HCT116 (cell line): ENCODE data around the gene PLCD3. TPM values are rescaled to one million over a fixed set of nuclear protein-coding genes. Genes with fewer than 3 reads are reported as not detected.

Experiments used
- ATAC-seq: fragments of 200-7000 bp; cut with Tn5 transposase; 2 replicates; pipeline ENCODE4 v1.9.1; 2020; ENCODE audit warnings: mild to moderate bottlenecking, moderate library complexity
- BruUV-seq: library from RNA; stranded (reverse); fragments of 400-500 nt; replicated peaks from 2 replicates; lab custom pipeline; 2021; lab: Mats Ljungman, UMichigan
- CTCF ChIA-PET: fragments of 300-600 bp; sonication (Branson Sonifier 250); formaldehyde crosslinking; loops from one replicate; lab custom pipeline; 2021; ENCODE audit warnings: antibody characterized with exemption; lab: Charles Lee
- POLR2A ChIA-PET: fragments of 300-600, 350-600 bp; sonication (Branson Sonifier 250); formaldehyde crosslinking; loops from one replicate; lab custom pipeline; 2021; ENCODE audit warnings: antibody characterized with exemption; lab: Charles Lee
- RAD21 ChIA-PET, 2 experiments: fragments of 300-600 bp; sonication (Branson Sonifier 250); formaldehyde crosslinking; loops; one replicate each; lab custom pipeline; 2023; ENCODE audit warnings: low total read pairs in 2 of 2; ENCODE audit not compliant: uncharacterized antibody in 2 of 2, unreplicated experiment in 2 of 2, low non-redundant PET in 1 of 2; lab: Charles Lee
- DNase-seq: peaks from one replicate; pipeline ENCODE4 v3.0.0-alpha.2; 2010; ENCODE audit warnings: low read depth, low spot score
- H2AFZ ChIP-seq: fragments of 200-600 bp; shearing (Covaris generic), sonication (generic); 2 replicates; pipeline ENCODE4 v1.6.1; 2017; ENCODE audit warnings: low read depth, mixed run types, mixed read lengths, antibody characterized with exemption, low read length; ENCODE audit not compliant: poor library complexity, severe bottlenecking
- H3K27ac ChIP-seq: 2 replicates; pipeline ENCODE4 v1.5.1; 2012; ENCODE audit warnings: low read depth, low read length
- H3K27me3 ChIP-seq: fragments of 200-600 bp; sonication (generic); 2 replicates; pipeline ENCODE4 v1.6.1; 2016; ENCODE audit warnings: mixed run types, low read length, mixed read lengths; ENCODE audit not compliant: insufficient read depth
- H3K36me3 ChIP-seq, 2 experiments: fragments of 200-500 bp in 1 of 2; fragments of 200-600 bp in 1 of 2; sonication (Bioruptor generic) in 1 of 2; sonication (generic) in 1 of 2; 2 replicates each; pipeline versions ENCODE4 v1.5.1 to v1.6.1; 2014 to 2016; ENCODE audit warnings: low read length in 2 of 2, inconsistent platforms in 1 of 2, mixed read lengths in 1 of 2, mixed run types in 1 of 2; ENCODE audit not compliant: insufficient read depth in 2 of 2, control insufficient read depth in 1 of 2
- H3K4me1 ChIP-seq, 2 experiments: fragments of 200-600 bp in 1 of 2; sonication (generic) in 1 of 2; 2 replicates each; pipeline versions ENCODE4 v1.5.1 to v1.6.1; 2012 to 2017; ENCODE audit warnings: low read length in 2 of 2, inconsistent platforms in 1 of 2, mild to moderate bottlenecking in 1 of 2, mixed read lengths in 1 of 2, mixed run types in 1 of 2, moderate library complexity in 1 of 2; ENCODE audit not compliant: insufficient read depth in 2 of 2, control insufficient read depth in 1 of 2
- H3K4me2 ChIP-seq: fragments of 200-600 bp; sonication (generic); 2 replicates; pipeline ENCODE4 v1.6.1; 2017; ENCODE audit warnings: mixed run types, low read length, mixed read lengths
- H3K4me3 ChIP-seq, 2 experiments: fragments of 200-600 bp in 1 of 2; sonication (generic) in 1 of 2; replicated peaks in 1 of 2; 2 replicates each; pipeline ENCODE4 v1.5.1; 2011 to 2016; ENCODE audit warnings: low read length in 2 of 2, control low read depth in 1 of 2, low read depth in 1 of 2, mild to moderate bottlenecking in 1 of 2, mixed read lengths in 1 of 2, mixed run types in 1 of 2
- H3K79me2 ChIP-seq: fragments of 200-600 bp; sonication (generic); 2 replicates; pipeline ENCODE4 v1.6.1; 2017; ENCODE audit warnings: mild to moderate bottlenecking, mixed run types, low read length, moderate library complexity, mixed read lengths; ENCODE audit not compliant: insufficient read depth
- H3K9ac ChIP-seq: fragments of 200-600 bp; sonication (generic); 2 replicates; pipeline ENCODE4 v1.6.1; 2016; ENCODE audit warnings: low read length, mixed read lengths
- H3K9me2 ChIP-seq: fragments of 200-600 bp; sonication (generic), shearing (Covaris generic); 2 replicates; pipeline ENCODE4 v1.6.1; 2017; ENCODE audit warnings: mixed run types, mild to moderate bottlenecking, moderate library complexity; ENCODE audit not compliant: insufficient read depth
- H3K9me3 ChIP-seq, 2 experiments: fragments of 200-500 bp in 1 of 2; fragments of 200-600 bp in 1 of 2; sonication (Bioruptor generic) in 1 of 2; sonication (generic) in 1 of 2; 2 replicates each; pipeline ENCODE4 v1.6.1; 2014 to 2017; ENCODE audit warnings: low read length in 2 of 2, mixed read lengths in 2 of 2, inconsistent platforms in 1 of 2, low read depth in 1 of 2, mild to moderate bottlenecking in 1 of 2, mixed run types in 1 of 2, moderate library complexity in 1 of 2; ENCODE audit not compliant: control insufficient read depth in 1 of 2, insufficient read depth in 1 of 2
- H4K20me1 ChIP-seq: fragments of 200-600 bp; sonication (generic), shearing (Covaris generic); 2 replicates; pipeline ENCODE4 v1.6.1; 2017; ENCODE audit warnings: mixed run types, mild to moderate bottlenecking, moderate library complexity; ENCODE audit not compliant: insufficient read depth
- ELF1 ChIP-seq: IDR thresholded peaks from 2 replicates; pipeline ENCODE4 v1.6.1; 2012; ENCODE audit warnings: low read depth, borderline replicate concordance
- EZH2 ChIP-seq: fragments of 200-600 bp; sonication (generic); IDR thresholded peaks from 2 replicates; pipeline ENCODE4 v1.6.1; 2017; ENCODE audit warnings: antibody characterized with exemption, mixed run types
- POLR2A ChIP-seq: IDR thresholded peaks from 2 replicates; pipeline ENCODE4 v1.7.0; 2011; ENCODE audit warnings: borderline replicate concordance; ENCODE audit not compliant: insufficient read depth, insufficient read length; ENCODE audit errors: extremely low read depth
- POLR2AphosphoS5 ChIP-seq: IDR thresholded peaks from 2 replicates; pipeline ENCODE4 v1.6.1; 2011; ENCODE audit warnings: mild to moderate bottlenecking, low read depth, low read length, moderate library complexity
- SP1 ChIP-seq: IDR thresholded peaks from 2 replicates; pipeline ENCODE4 v1.6.1; 2012; ENCODE audit warnings: low read depth
- SRF ChIP-seq: IDR thresholded peaks from 2 replicates; pipeline ENCODE4 v1.6.1; 2012; ENCODE audit warnings: low read depth
- TCF7L2 ChIP-seq: IDR thresholded peaks from 2 replicates; pipeline ENCODE4 v1.7.0; 2011; ENCODE audit warnings: borderline replicate concordance, inconsistent platforms; ENCODE audit not compliant: insufficient read depth, insufficient read length; ENCODE audit errors: extremely low read depth
- YY1 ChIP-seq: IDR thresholded peaks from 2 replicates; pipeline ENCODE4 v1.6.1; 2011; ENCODE audit warnings: low read length, low read depth, moderate library complexity, mild to moderate bottlenecking; ENCODE audit not compliant: insufficient replicate concordance; ENCODE audit errors: extremely low read depth
- ZFX ChIP-seq: fragments of 450-650 bp; IDR thresholded peaks from 2 replicates; pipeline ENCODE4 v1.6.1; 2017
- ZNF274 ChIP-seq: fragments of 200-500 bp; sonication (Bioruptor generic); IDR thresholded peaks from 2 replicates; pipeline ENCODE4 v1.6.1; 2014; ENCODE audit warnings: mild to moderate bottlenecking, low read depth, low read length, inconsistent platforms
- intact Hi-C: fragments of 100-400 bp; cut with micrococcal nuclease; formaldehyde crosslinking; loops from 2 replicates; pipeline ENCODE4 v1.10.0; 2022
- total RNA-seq: library from RNA; stranded (reverse); gene quantifications from one replicate; pipeline ENCODE4 v1.2.1, GENCODE V29; 2021; ENCODE audit not compliant: unreplicated experiment
- TF ChIP-seq, protein P1 (sequence below): IDR thresholded peaks from 2 replicates; pipeline ENCODE4 v1.6.1; 2012
- TF ChIP-seq, protein P2 (sequence below), 3 experiments: fragments of 200-600 bp in 1 of 3; sonication (generic) in 1 of 3; IDR thresholded peaks in 2 of 3; conservative IDR thresholded peaks in 1 of 3; 2 replicates each; pipeline ENCODE4 v1.5.1; 2012 to 2017; ENCODE audit warnings: low read depth in 2 of 3, low read length in 2 of 3, antibody characterized with exemption in 1 of 3, borderline replicate concordance in 1 of 3, control low read depth in 1 of 3, mild to moderate bottlenecking in 1 of 3, mixed read lengths in 1 of 3, mixed run types in 1 of 3, moderate library complexity in 1 of 3; ENCODE audit not compliant: insufficient read depth in 1 of 3
- TF ChIP-seq, protein P3 (sequence below): IDR thresholded peaks from 2 replicates; pipeline ENCODE4 v1.6.1; 2012
- TF ChIP-seq, protein P4 (sequence below): IDR thresholded peaks from 2 replicates; pipeline ENCODE4 v1.6.1; 2012; ENCODE audit warnings: low read depth

Gene PLCD3
- total RNA-seq, 1 experiment from 2014 or later: 197 TPM

DNA sequence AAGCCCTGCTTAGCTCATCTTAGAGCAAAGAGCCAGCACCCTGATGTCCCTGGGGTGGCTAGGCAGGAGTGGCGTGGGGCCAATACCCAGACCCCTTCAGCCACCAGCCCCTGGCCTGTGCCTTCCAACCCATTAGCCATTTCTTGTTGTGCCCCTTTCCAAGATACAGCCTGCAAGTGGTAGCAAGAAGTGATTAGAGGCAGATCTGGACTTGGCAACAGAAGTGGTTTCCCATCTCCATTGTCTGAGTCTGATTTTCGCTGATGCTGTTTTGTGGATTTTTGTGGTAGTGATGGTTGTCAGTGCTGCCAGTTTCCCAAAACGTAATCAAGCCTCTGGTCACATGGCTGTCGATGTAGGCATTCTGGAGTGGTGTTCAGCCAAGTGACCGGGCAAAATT, 25.7 kb downstream of the PLCD3 start:
- CTCF ChIA-PET: interaction anchor here (1.2 kb wide), 1 partner anchor 29 kb away, joined by 5 read pairs; the partner anchor contains the start of gene ACBD4
- H3K9me2 ChIP-seq: no peaks in the 10 kb centered on the region
- TF ChIP-seq YY1: no peak
- TF ChIP-seq POLR2A: no peak
- TF ChIP-seq, protein P1, sequence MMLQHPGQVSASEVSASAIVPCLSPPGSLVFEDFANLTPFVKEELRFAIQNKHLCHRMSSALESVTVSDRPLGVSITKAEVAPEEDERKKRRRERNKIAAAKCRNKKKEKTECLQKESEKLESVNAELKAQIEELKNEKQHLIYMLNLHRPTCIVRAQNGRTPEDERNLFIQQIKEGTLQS: no peak
- TF ChIP-seq POLR2AphosphoS5: no peak
- TF ChIP-seq SP1: no peak
- no peak for TF ChIP-seq TCF7L2
- TF ChIP-seq EZH2: no peak
- TF ChIP-seq, protein P2, sequence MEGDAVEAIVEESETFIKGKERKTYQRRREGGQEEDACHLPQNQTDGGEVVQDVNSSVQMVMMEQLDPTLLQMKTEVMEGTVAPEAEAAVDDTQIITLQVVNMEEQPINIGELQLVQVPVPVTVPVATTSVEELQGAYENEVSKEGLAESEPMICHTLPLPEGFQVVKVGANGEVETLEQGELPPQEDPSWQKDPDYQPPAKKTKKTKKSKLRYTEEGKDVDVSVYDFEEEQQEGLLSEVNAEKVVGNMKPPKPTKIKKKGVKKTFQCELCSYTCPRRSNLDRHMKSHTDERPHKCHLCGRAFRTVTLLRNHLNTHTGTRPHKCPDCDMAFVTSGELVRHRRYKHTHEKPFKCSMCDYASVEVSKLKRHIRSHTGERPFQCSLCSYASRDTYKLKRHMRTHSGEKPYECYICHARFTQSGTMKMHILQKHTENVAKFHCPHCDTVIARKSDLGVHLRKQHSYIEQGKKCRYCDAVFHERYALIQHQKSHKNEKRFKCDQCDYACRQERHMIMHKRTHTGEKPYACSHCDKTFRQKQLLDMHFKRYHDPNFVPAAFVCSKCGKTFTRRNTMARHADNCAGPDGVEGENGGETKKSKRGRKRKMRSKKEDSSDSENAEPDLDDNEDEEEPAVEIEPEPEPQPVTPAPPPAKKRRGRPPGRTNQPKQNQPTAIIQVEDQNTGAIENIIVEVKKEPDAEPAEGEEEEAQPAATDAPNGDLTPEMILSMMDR (IDR thresholded peaks at IDR 0.05 in 2 of 3, conservative IDR thresholded peaks at IDR 0.05 in 1 of 3; ENCODE audit: borderline replicate concordance in 1 of 3, insufficient read depth in 1 of 3, low read depth in 2 of 3, low read length in 2 of 3): no peak
- no peak for TF ChIP-seq ZFX
- no peak for TF ChIP-seq ZNF274
- TF ChIP-seq, protein P3, sequence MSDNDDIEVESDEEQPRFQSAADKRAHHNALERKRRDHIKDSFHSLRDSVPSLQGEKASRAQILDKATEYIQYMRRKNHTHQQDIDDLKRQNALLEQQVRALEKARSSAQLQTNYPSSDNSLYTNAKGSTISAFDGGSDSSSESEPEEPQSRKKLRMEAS: no peak
- TF ChIP-seq, protein P4, sequence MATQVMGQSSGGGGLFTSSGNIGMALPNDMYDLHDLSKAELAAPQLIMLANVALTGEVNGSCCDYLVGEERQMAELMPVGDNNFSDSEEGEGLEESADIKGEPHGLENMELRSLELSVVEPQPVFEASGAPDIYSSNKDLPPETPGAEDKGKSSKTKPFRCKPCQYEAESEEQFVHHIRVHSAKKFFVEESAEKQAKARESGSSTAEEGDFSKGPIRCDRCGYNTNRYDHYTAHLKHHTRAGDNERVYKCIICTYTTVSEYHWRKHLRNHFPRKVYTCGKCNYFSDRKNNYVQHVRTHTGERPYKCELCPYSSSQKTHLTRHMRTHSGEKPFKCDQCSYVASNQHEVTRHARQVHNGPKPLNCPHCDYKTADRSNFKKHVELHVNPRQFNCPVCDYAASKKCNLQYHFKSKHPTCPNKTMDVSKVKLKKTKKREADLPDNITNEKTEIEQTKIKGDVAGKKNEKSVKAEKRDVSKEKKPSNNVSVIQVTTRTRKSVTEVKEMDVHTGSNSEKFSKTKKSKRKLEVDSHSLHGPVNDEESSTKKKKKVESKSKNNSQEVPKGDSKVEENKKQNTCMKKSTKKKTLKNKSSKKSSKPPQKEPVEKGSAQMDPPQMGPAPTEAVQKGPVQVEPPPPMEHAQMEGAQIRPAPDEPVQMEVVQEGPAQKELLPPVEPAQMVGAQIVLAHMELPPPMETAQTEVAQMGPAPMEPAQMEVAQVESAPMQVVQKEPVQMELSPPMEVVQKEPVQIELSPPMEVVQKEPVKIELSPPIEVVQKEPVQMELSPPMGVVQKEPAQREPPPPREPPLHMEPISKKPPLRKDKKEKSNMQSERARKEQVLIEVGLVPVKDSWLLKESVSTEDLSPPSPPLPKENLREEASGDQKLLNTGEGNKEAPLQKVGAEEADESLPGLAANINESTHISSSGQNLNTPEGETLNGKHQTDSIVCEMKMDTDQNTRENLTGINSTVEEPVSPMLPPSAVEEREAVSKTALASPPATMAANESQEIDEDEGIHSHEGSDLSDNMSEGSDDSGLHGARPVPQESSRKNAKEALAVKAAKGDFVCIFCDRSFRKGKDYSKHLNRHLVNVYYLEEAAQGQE: no peak
- TF ChIP-seq SRF: no peak
- no peak for TF ChIP-seq ELF1
- TF ChIP-seq, all 23 proteins: peak for 0
- Histone ChIP-seq H3K9me3 (no peaks in the 10 kb centered on the region), H3K4me2 (no peak overlapping the region), H3K4me1 (peaks cover 3 to 9% of the 10 kb centered on the region in 2 experiments; a peak in 2 of 4 replicates), H3K27me3 (no peaks in the 10 kb centered on the region), H2AFZ (no peak overlapping the region), H3K27ac (no peak overlapping the region), H3K4me3 (no peak overlapping the region), H3K36me3 (peaks cover 25 to 50% of the 10 kb centered on the region in 2 experiments), H3K9ac (no peak overlapping the region), H4K20me1 (no peaks in the 10 kb centered on the region), H3K79me2 (no peaks in the 10 kb centered on the region)
- no peak for ATAC-seq
- intact Hi-C loops: no loop called here
- ChIA-PET POLR2A (no interaction called here), RAD21 (no interaction called here)
- DNase-seq: no peak
- BruUV-seq: no TSS peak
